Activated B cell treated with CpG ODN at 0.5 μM for 24 hours (primary cell): ENCODE results near the gene DDX55. TPM values are rescaled to one million over a fixed set of nuclear protein-coding genes. Genes with fewer than 3 reads are reported as not detected.
"Not testable (repeated sequence)": the region's sequence is repeated elsewhere in the genome, so short reads cannot be mapped to it uniquely, and the experiment has no call there.

Experiments used
- ATAC-seq: fragments of 200-7000 bp; cut with Tn5 transposase; one replicate; pipeline ENCODE4 v1.10.0; 2021; ENCODE audit warnings: low read depth, mild to moderate bottlenecking, moderate library complexity
- CTCF ChIA-PET: fragments of 350-600 bp; sonication (Branson Sonifier 250); formaldehyde crosslinking; loops from one replicate; lab custom pipeline; 2021; ENCODE audit warnings: antibody characterized with exemption; lab: Charles Lee
- POLR2A ChIA-PET: fragments of 350-600 bp; sonication (Branson Sonifier 250); formaldehyde crosslinking; loops from one replicate; lab custom pipeline; 2021; ENCODE audit warnings: antibody characterized with exemption; lab: Charles Lee
- DNase-seq: peaks from one replicate; pipeline ENCODE4 v3.0.0; 2022
- H3K27ac Mint-ChIP-seq: one replicate; pipeline ENCODE4 v1.8.0; 2020; ENCODE audit warnings: mixed read lengths
- H3K27me3 Mint-ChIP-seq: one replicate; pipeline ENCODE4 v1.8.0; 2021; ENCODE audit warnings: mixed read lengths
- H3K36me3 Mint-ChIP-seq: one replicate; pipeline ENCODE4 v1.8.0; 2021; ENCODE audit warnings: low read depth, mixed read lengths
- H3K4me1 Mint-ChIP-seq: one replicate; pipeline ENCODE4 v1.8.0; 2021; ENCODE audit warnings: mixed read lengths
- H3K4me3 Mint-ChIP-seq: one replicate; pipeline ENCODE4 v1.8.0; 2020; ENCODE audit warnings: mild to moderate bottlenecking, mixed read lengths
- H3K9me3 Mint-ChIP-seq: one replicate; pipeline ENCODE4 v1.8.0; 2020; ENCODE audit warnings: mixed read lengths
- CTCF ChIP-seq: fragments of 200-600 bp; IDR thresholded peaks from one replicate; pipeline ENCODE4 v1.8.0; 2022; ENCODE audit warnings: antibody characterized with exemption, mild to moderate bottlenecking
- intact Hi-C: fragments of 100-400 bp; cut with micrococcal nuclease; formaldehyde crosslinking; loops from one replicate; pipeline ENCODE4 v1.15.1; 2024
- total RNA-seq: library from RNA; stranded (reverse); gene quantifications from 2 replicates; pipeline ENCODE4 v1.2.3, GENCODE V29; 2022

The DDX55 gene
- total RNA-seq, 1 donor from 2014 or later: 35.0 TPM

DNA sequence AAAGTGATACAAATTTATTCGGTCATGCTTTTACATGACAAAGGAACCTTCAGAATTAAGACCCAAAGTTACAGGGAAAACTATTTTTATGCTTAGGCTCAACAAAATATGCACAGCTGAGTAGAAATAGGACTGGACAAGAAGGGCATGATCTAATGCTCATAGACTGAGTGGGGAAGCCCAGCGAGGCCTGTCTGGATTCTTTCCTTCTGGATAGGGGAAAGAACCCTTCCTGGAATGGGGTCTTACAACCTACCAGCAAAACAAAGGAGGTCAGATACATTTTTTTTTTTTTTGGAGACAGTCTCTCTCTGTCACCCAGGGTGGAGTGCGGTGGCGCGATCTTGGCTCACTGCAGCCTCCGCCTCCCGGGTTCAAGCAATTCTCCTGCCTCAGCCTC, 2.2 kb upstream of the DDX55 start:
- no peak for TF ChIP-seq CTCF
- ATAC-seq (no peak), DNase-seq (no peak)
- Mint-ChIP-seq H3K27ac (peak overlapping the region; percentile 59), H3K9me3 (no peaks in the 10 kb centered on the region), H3K4me3 (peak overlapping the region; percentile 65), H3K4me1 (peaks cover 24% of the 10 kb centered on the region), H3K27me3 (no peaks in the 10 kb centered on the region), H3K36me3 (peaks cover 51% of the 10 kb centered on the region)
- POLR2A ChIA-PET: interaction anchor here (0.7 to 0.9 kb wide), 2 partner anchors 11 to 27 kb away, joined by 3 to 4 read pairs; no protein-coding TSS in a partner anchor
- CTCF ChIA-PET: no interaction called here
- intact Hi-C loops: no loop called here

GRCh38 chr12:123602651-123603195, 824 bp downstream of the DDX55 start:
- Mint-ChIP-seq H3K9me3 (no peaks in the 10 kb centered on the region), H3K27me3 (no peaks in the 10 kb centered on the region), H3K36me3 (peaks cover 48% of the 10 kb centered on the region), H3K27ac (peak overlapping the region; percentile 92), H3K4me1 (peaks cover 24% of the 10 kb centered on the region), H3K4me3 (peak overlapping the region; percentile 97)
- DNase-seq (no peak), ATAC-seq (no peak)
- intact Hi-C loops: loop anchor here (1.0 to 2.0 kb wide), 6 partner anchors 16 to 628 kb away; partner anchors contain the start of genes EIF2B1, GTF2H3, OGFOD2 and TMED2
- POLR2A ChIA-PET: interaction anchor here (0.6 to 2.6 kb wide), 11 partner anchors 30 to 628 kb away, joined by 3 to 21 read pairs (median 5); partner anchors contain the start of genes ATP6V0A2, EIF2B1, GTF2H3 and KMT5A
- TF ChIP-seq CTCF: no peak
- CTCF ChIA-PET: interaction anchor here (0.6 to 1.8 kb wide), 5 partner anchors 17 to 332 kb away, joined by 3 to 5 read pairs (median 3); no protein-coding TSS in a partner anchor

GRCh38 chr12:123603495-123603894, 1.6 kb downstream of the DDX55 start:
- ATAC-seq, CTCF ChIA-PET, DNase-seq, H3K9me3 Mint-ChIP-seq, H3K27me3 Mint-ChIP-seq, H3K27ac Mint-ChIP-seq: not testable (repeated sequence)
- peaks cover 48% of the 10 kb centered on the region for H3K36me3 Mint-ChIP-seq
- peaks cover 24% of the 10 kb centered on the region for H3K4me1 Mint-ChIP-seq
- POLR2A ChIA-PET: interaction anchor here (0.7 to 2.6 kb wide), 2 partner anchors 367 to 371 kb away, joined by 6 to 10 read pairs; partner anchors contain the start of genes MPHOSPH9 and MTRFR
- intact Hi-C loops: loop anchor here (2.0 kb wide), 2 partner anchors 215 to 629 kb away; partner anchors contain the start of gene OGFOD2
- H3K4me3 Mint-ChIP-seq: peak overlapping the region; percentile 97

- peaks cover 75% of the 10 kb centered on the region for H3K36me3 Mint-ChIP-seq
- POLR2A ChIA-PET: no interaction called here
- ATAC-seq: no peak
- TF ChIP-seq CTCF: no peak
- H3K4me3 Mint-ChIP-seq: no peak overlapping the region
- H3K27ac Mint-ChIP-seq: no peak overlapping the region
- CTCF ChIA-PET: no interaction called here
- DNase-seq: no peak
- intact Hi-C loops: no loop called here
- no peaks in the 10 kb centered on the region for H3K9me3 Mint-ChIP-seq
- peaks cover 8% of the 10 kb centered on the region for H3K4me1 Mint-ChIP-seq
- no peaks in the 10 kb centered on the region for H3K27me3 Mint-ChIP-seq
Observed at GRCh38 chr12:123607756-123608155, 5.9 kb downstream of the DDX55 start.

GRCh38 chr12:123608182-123608581, 6.3 kb downstream of the DDX55 start:
- peaks cover 75% of the 10 kb centered on the region for H3K36me3 Mint-ChIP-seq
- CTCF ChIA-PET: no interaction called here

More at GRCh38 chr12:123608182-123608581, 6.3 kb downstream of the DDX55 start:
- no peak for DNase-seq
- TF ChIP-seq CTCF: no peak
- POLR2A ChIA-PET: no interaction called here
- Mint-ChIP-seq H3K9me3 (no peaks in the 10 kb centered on the region), H3K4me1 (peaks cover 4% of the 10 kb centered on the region), H3K4me3 (no peak overlapping the region), H3K27me3 (no peaks in the 10 kb centered on the region), H3K27ac (no peak overlapping the region)
- intact Hi-C loops: no loop called here
- ATAC-seq: no peak
